AG04449 (cell line): ENCODE results near the gene CRYBA2.

ENCODE experiments used
- CTCF ChIA-PET: fragments of 350-600 bp; formaldehyde crosslinking; extraction: SDS; loops from one replicate; lab custom pipeline; 2021; ENCODE audit warnings: antibody characterized with exemption; lab: Yijun Ruan, JAX
- POLR2A ChIA-PET: fragments of 400-600, 350-600 bp; formaldehyde crosslinking; extraction: SDS; loops from one replicate; lab custom pipeline; 2020; ENCODE audit warnings: antibody characterized with exemption, inconsistent platforms; lab: Yijun Ruan, JAX
- DNase-seq: peaks from one replicate; pipeline ENCODE4 v3.0.0-alpha.2; 2010; ENCODE audit warnings: low read depth, low spot score
- H3K4me3 ChIP-seq: 2 replicates; pipeline ENCODE4 v1.5.1; 2011; ENCODE audit warnings: low read depth, mild to moderate bottlenecking, control low read depth, low read length
- CTCF ChIP-seq: IDR thresholded peaks from one replicate; pipeline ENCODE4 v1.5.1; 2011; ENCODE audit warnings: mild to moderate bottlenecking, moderate library complexity, low read length, control low read depth, inconsistent platforms; ENCODE audit not compliant: insufficient read depth; ENCODE audit errors: missing control alignments

The CRYBA2 gene

GRCh38 chr2:218983934-218984238 is 9.3 kb downstream of the CRYBA2 start:
- ChIA-PET POLR2A (no interaction called here), CTCF (interaction anchor here (1.2 to 12.7 kb wide), 4 partner anchors 8 to 105 kb away, joined by 3 to 227 read pairs (median 12); partner anchors contain the start of gene CRYBA2)
- H3K4me3 ChIP-seq = no peak overlapping the region
- no peak for DNase-seq
- TF ChIP-seq CTCF = no peak

GRCh38 chr2:218983263-218983933 is 9.8 kb downstream of the CRYBA2 start:
- CTCF ChIA-PET = interaction anchor here (1.0 to 12.7 kb wide), 5 partner anchors 10 to 172 kb away, joined by 3 to 227 read pairs (median 22); partner anchors contain the start of gene CRYBA2
- POLR2A ChIA-PET = no interaction called here
- no peak for DNase-seq
- TF ChIP-seq CTCF = no peak
- H3K4me3 ChIP-seq = no peak overlapping the region

- POLR2A ChIA-PET = no interaction called here
- no peak for DNase-seq
- H3K4me3 ChIP-seq = no peak overlapping the region
- CTCF ChIA-PET = interaction anchor here (0.9 to 12.7 kb wide), 9 partner anchors 9 to 172 kb away, joined by 3 to 227 read pairs (median 6); partner anchors contain the start of genes CDK5R2 and CRYBA2
- TF ChIP-seq CTCF = no peak
Measured at GRCh38 chr2:218982586-218983262, 10.5 kb downstream of the CRYBA2 start.

- ChIA-PET POLR2A (no interaction called here), CTCF (interaction anchor here (0.9 to 12.7 kb wide), 14 partner anchors 8 to 173 kb away, joined by 3 to 227 read pairs (median 7); partner anchors contain the start of genes CDK5R2 and CRYBA2)
- no peak for DNase-seq
- no peak overlapping the region for H3K4me3 ChIP-seq
- no peak for TF ChIP-seq CTCF
Measured at GRCh38 chr2:218981881-218982585, 11.2 kb downstream of the CRYBA2 start.

- TF ChIP-seq CTCF = no peak
- no peak overlapping the region for H3K4me3 ChIP-seq
- CTCF ChIA-PET = interaction anchor here (0.8 to 12.7 kb wide), 17 partner anchors 8 to 174 kb away, joined by 3 to 227 read pairs (median 9); partner anchors contain the start of genes CDK5R2 and CRYBA2
Measured at GRCh38 chr2:218981390-218981880, 11.8 kb downstream of the CRYBA2 start.

More at GRCh38 chr2:218981390-218981880, 11.8 kb downstream of the CRYBA2 start:
- DNase-seq = no peak
- POLR2A ChIA-PET = no interaction called here
